AG04449 (cell line): ENCODE results near the gene WDR64.

Experiments
- CTCF ChIA-PET: fragments of 350-600 bp; formaldehyde crosslinking; extraction: SDS; loops from one replicate; lab custom pipeline; 2021; ENCODE audit warnings: antibody characterized with exemption; lab: Yijun Ruan, JAX
- POLR2A ChIA-PET: fragments of 400-600, 350-600 bp; formaldehyde crosslinking; extraction: SDS; loops from one replicate; lab custom pipeline; 2020; ENCODE audit warnings: antibody characterized with exemption, inconsistent platforms; lab: Yijun Ruan, JAX
- DNase-seq: peaks from one replicate; pipeline ENCODE4 v3.0.0-alpha.2; 2010; ENCODE audit warnings: low read depth, low spot score
- H3K4me3 ChIP-seq: 2 replicates; pipeline ENCODE4 v1.5.1; 2011; ENCODE audit warnings: low read depth, mild to moderate bottlenecking, control low read depth, low read length
- CTCF ChIP-seq: IDR thresholded peaks from one replicate; pipeline ENCODE4 v1.5.1; 2011; ENCODE audit warnings: mild to moderate bottlenecking, moderate library complexity, low read length, control low read depth, inconsistent platforms; ENCODE audit not compliant: insufficient read depth; ENCODE audit errors: missing control alignments

WDR64 gene

GRCh38 chr1:241847796-241848685 lies 196.0 kb downstream of the WDR64 start, which contains the start of gene EXO1:
EXO1 (plus strand) TSS chr1:241848204; CDS start chr1:241850426, 2,222 bp downstream.
- peak; percentile 33 for TF ChIP-seq CTCF
- CTCF ChIA-PET, result interaction anchor here (0.7 to 3.0 kb wide), 9 partner anchors 10 to 328 kb away, joined by 3 to 20 read pairs (median 3); partner anchors contain the start of genes FH and MAP1LC3C
- no peak for DNase-seq
- H3K4me3 ChIP-seq, result peak within 1 kb of the TSS; percentile 97
- POLR2A ChIA-PET, result interaction anchor here (0.6 to 1.6 kb wide), 4 partner anchors 10 to 329 kb away, joined by 3 to 5 read pairs (median 3); partner anchors contain the start of gene FH

GRCh38 chr1:241848686-241849344 lies 196.7 kb downstream of the WDR64 start:
- no peak for DNase-seq
- ChIA-PET CTCF (interaction anchor here (0.7 to 1.8 kb wide), 2 partner anchors 150 to 329 kb away, joined by 3 read pairs; partner anchors contain the start of genes FH and MAP1LC3C), POLR2A (no interaction called here)
- TF ChIP-seq CTCF, result no peak
- peak overlapping the region; percentile 97 for H3K4me3 ChIP-seq

- no peak for DNase-seq
- no peak for TF ChIP-seq CTCF
- ChIA-PET POLR2A (no interaction called here), CTCF (no interaction called here)
- H3K4me3 ChIP-seq, result no peak overlapping the region; the same call in 1 of the 2 replicates
These were observed 197.2 kb downstream of the WDR64 start for GRCh38 chr1:241849345-241849695.
